ENCODE data around the gene GRIFIN.

DNA sequence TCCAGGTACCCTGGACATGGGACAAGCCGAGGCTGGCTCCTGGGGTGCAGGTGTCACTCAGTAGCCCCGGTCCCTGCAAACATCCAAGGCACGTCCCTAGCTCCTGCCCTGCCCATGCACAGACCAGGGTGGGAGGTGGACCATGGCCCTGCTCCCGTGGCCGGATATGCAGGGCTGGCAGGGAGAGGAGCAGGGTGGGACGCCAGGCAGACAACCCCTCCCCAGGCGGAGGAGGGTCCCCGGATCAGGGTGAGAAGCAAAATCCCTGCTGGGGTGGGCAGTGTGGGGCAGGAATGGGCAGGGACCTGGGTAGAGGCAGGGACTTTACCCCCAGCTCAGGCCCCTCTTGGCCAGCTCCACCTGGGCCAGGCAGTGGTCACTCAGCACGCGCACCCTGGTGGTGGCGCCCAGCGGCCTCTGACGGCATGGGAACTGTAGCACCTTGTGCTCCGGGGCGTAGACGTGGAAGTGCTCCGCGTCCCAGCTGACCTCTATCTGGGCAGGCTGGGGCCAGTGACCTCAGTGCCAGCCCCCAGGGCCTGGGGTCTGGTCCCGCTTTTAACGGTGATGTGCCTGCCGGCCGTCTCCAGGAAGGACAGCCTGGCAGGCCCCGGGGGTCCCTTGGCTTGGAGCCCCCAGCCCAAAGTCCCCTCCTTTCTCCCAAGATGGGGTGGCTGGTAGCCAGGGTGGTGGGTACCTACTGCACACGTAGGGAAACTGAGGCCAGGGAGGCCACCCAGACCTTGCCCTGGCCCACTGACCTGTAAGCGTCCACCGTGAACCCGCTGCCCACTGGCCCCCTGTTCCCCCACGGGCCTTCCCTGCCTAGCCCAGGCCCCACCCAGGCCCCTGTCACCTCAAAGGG lies 1.2 kb downstream of the GRIFIN start:
- TF ChIP-seq, protein P1, sequence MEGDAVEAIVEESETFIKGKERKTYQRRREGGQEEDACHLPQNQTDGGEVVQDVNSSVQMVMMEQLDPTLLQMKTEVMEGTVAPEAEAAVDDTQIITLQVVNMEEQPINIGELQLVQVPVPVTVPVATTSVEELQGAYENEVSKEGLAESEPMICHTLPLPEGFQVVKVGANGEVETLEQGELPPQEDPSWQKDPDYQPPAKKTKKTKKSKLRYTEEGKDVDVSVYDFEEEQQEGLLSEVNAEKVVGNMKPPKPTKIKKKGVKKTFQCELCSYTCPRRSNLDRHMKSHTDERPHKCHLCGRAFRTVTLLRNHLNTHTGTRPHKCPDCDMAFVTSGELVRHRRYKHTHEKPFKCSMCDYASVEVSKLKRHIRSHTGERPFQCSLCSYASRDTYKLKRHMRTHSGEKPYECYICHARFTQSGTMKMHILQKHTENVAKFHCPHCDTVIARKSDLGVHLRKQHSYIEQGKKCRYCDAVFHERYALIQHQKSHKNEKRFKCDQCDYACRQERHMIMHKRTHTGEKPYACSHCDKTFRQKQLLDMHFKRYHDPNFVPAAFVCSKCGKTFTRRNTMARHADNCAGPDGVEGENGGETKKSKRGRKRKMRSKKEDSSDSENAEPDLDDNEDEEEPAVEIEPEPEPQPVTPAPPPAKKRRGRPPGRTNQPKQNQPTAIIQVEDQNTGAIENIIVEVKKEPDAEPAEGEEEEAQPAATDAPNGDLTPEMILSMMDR (IDR thresholded peaks at IDR 0.05 in 8 of 11, conservative IDR thresholded peaks at IDR 0.05 in 3 of 11) = no peak
- no peak for TF ChIP-seq POLR2A (IDR thresholded peaks at IDR 0.05)

Data from spleen (tissue), 7 donors.